GM20431 (cell line): ENCODE measurements around the gene NLRC3.
"Not testable (repeated sequence)": the region's sequence is repeated elsewhere in the genome, so short reads cannot be mapped to it uniquely, and the experiment has no call there.

Experiments
- in situ Hi-C: fragments of 300-500 bp; cut with MseI, MboI; formaldehyde crosslinking; loops from one replicate; pipeline ENCODE4 v1.15.0; 2020; ENCODE audit warnings: low sequenced_read_pairs; ENCODE audit not compliant: unreplicated experiment

Gene NLRC3

GRCh38 chr16:3550851-3551847, 26.1 kb downstream of the NLRC3 start:
- in situ Hi-C loops, result no loop called here

- in situ Hi-C loops, result no loop called here
Measured at GRCh38 chr16:3549906-3550305, 27.3 kb downstream of the NLRC3 start.

GRCh38 chr16:3548859-3549258, 28.3 kb downstream of the NLRC3 start:
- in situ Hi-C loops, result no loop called here

- in situ Hi-C loops, result no loop called here
Measured at GRCh38 chr16:3548445-3548844, 28.8 kb downstream of the NLRC3 start.

GRCh38 chr16:3546986-3547682, 30.1 kb downstream of the NLRC3 start:
- in situ Hi-C loops, result no loop called here

- in situ Hi-C loops, result no loop called here
Measured at GRCh38 chr16:3542601-3543373, 34.4 kb downstream of the NLRC3 start.

GRCh38 chr16:3541527-3542155, 35.6 kb downstream of the NLRC3 start:
- in situ Hi-C loops, result no loop called here

GRCh38 chr16:3538222-3538621, 39.0 kb downstream of the NLRC3 start:
- in situ Hi-C loops, result no loop called here

GRCh38 chr16:3536851-3537250, 40.4 kb downstream of the NLRC3 start:
- in situ Hi-C loops, result no loop called here

GRCh38 chr16:3536271-3536731, 40.9 kb downstream of the NLRC3 start:
- in situ Hi-C loops, result no loop called here

GRCh38 chr16:3534126-3534525, 43.1 kb downstream of the NLRC3 start:
- in situ Hi-C loops, result no loop called here

GRCh38 chr16:3532741-3533140, 44.5 kb downstream of the NLRC3 start:
- in situ Hi-C loops, result no loop called here

GRCh38 chr16:3530371-3530914, 46.8 kb downstream of the NLRC3 start:
- in situ Hi-C loops, result no loop called here

- in situ Hi-C loops, result no loop called here
Measured at GRCh38 chr16:3529175-3529574, 48.0 kb downstream of the NLRC3 start.

- in situ Hi-C loops, result no loop called here
Measured at GRCh38 chr16:3528406-3528805, 48.8 kb downstream of the NLRC3 start.

GRCh38 chr16:3527216-3527829, 49.9 kb downstream of the NLRC3 start:
- in situ Hi-C loops, result not testable (repeated sequence)

- in situ Hi-C loops, result no loop called here
Measured at GRCh38 chr16:3525951-3526350, 51.3 kb downstream of the NLRC3 start.

GRCh38 chr16:3523281-3523680, 53.9 kb downstream of the NLRC3 start:
- in situ Hi-C loops, result no loop called here

- in situ Hi-C loops, result no loop called here
Measured at GRCh38 chr16:3520841-3521240, 56.4 kb downstream of the NLRC3 start.
